Upper lobe of left lung (tissue), 6 donors: ENCODE results near the gene SCLY. TPM values are rescaled to one million over a fixed set of nuclear protein-coding genes. Genes with fewer than 3 reads are reported as not detected.
A peak's percentile ranks its signal among the peaks of the same experiment; 100 is the strongest.

Source experiments
- ATAC-seq, 2 donors: fragments of 200-7000 bp; cut with Tn5 transposase; one replicate each; pipeline ENCODE4 v1.9.1; 2022; ENCODE audit warnings: mild to moderate bottlenecking in 2 of 2, moderate library complexity in 2 of 2; ENCODE audit not compliant: low FRiP score in 2 of 2
- DNase-seq, 2 donors: peaks; one replicate each; pipeline ENCODE4 v3.0.0-alpha.2; 2019 to 2020
- H3K27ac ChIP-seq, 4 donors: fragments of 200-600 bp; sonication (generic); one replicate each; pipeline ENCODE4 v1.5.1; 2016 to 2019
- H3K27me3 ChIP-seq, 4 donors: fragments of 200-600 bp; sonication (generic); one replicate each; pipeline ENCODE4 v1.5.1; 2017 to 2019
- H3K36me3 ChIP-seq, 4 donors: fragments of 200-600 bp; sonication (generic); one replicate each; pipeline ENCODE4 v1.5.1; 2016 to 2019
- H3K4me1 ChIP-seq, 4 donors: fragments of 200-600 bp; sonication (generic); one replicate each; pipeline ENCODE4 v1.5.1; 2018 to 2019
- H3K4me3 ChIP-seq, 4 donors: fragments of 200-600 bp; sonication (generic); one replicate each; pipeline ENCODE4 v1.5.1; 2017 to 2019; ENCODE audit warnings: mild to moderate bottlenecking in 2 of 4, moderate library complexity in 1 of 4
- H3K9me3 ChIP-seq, 4 donors: fragments of 200-600 bp; sonication (generic); one replicate each; pipeline ENCODE4 v1.5.1; 2018 to 2019
- EP300 ChIP-seq, 4 donors: sonication (generic); formaldehyde crosslinking; IDR thresholded peaks; one replicate each; pipeline ENCODE4 v1.5.1; 2017; ENCODE audit warnings: antibody characterized with exemption in 4 of 4, control low read depth in 2 of 4
- POLR2A ChIP-seq, 4 donors: fragments of 450-650 bp; IDR thresholded peaks; one replicate each; pipeline ENCODE4 v1.5.1; 2016 to 2017; ENCODE audit warnings: antibody characterized with exemption in 4 of 4, mild to moderate bottlenecking in 2 of 4
- POLR2AphosphoS5 ChIP-seq, 2 donors: sonication (generic); formaldehyde crosslinking; IDR thresholded peaks; one replicate each; pipeline ENCODE4 v1.5.1; 2017; ENCODE audit warnings: antibody characterized with exemption in 2 of 2
- WGBS, 2 donors: methylation state at CpG; one replicate each; pipeline ENCODE4 v1.1.5; 2017 to 2018; 5-methylcytosine and 5-hydroxymethylcytosine counted together
- total RNA-seq, 6 donors: library from RNA; depleted of rRNA in 4 of 6; stranded (reverse); fragments of >200 nt in 4 of 6; gene quantifications; one replicate each; pipeline versions ENCODE4 v1.1.0 to v1.2.1, GENCODE V29; 2016 to 2021
- TF ChIP-seq, protein P1 (sequence below), 6 experiments: fragments of 450-650 bp in 4 of 6; fragments of 200-600 bp in 2 of 6; sonication (generic) in 2 of 6; IDR thresholded peaks; one replicate each; pipeline ENCODE4 v1.5.1; 2016 to 2019; ENCODE audit warnings: antibody characterized with exemption in 6 of 6
- donor health status: DM: no; HTN: no; CAD: no; lungs with moderate emphysema.
- donor health status: DM: no; HTN: yes; CAD: no; lungs with severe emphysema.

Gene SCLY
- total RNA-seq, 6 donors from 2014 or later = 9.4 to 19.9 (median 11.1) TPM

DNA sequence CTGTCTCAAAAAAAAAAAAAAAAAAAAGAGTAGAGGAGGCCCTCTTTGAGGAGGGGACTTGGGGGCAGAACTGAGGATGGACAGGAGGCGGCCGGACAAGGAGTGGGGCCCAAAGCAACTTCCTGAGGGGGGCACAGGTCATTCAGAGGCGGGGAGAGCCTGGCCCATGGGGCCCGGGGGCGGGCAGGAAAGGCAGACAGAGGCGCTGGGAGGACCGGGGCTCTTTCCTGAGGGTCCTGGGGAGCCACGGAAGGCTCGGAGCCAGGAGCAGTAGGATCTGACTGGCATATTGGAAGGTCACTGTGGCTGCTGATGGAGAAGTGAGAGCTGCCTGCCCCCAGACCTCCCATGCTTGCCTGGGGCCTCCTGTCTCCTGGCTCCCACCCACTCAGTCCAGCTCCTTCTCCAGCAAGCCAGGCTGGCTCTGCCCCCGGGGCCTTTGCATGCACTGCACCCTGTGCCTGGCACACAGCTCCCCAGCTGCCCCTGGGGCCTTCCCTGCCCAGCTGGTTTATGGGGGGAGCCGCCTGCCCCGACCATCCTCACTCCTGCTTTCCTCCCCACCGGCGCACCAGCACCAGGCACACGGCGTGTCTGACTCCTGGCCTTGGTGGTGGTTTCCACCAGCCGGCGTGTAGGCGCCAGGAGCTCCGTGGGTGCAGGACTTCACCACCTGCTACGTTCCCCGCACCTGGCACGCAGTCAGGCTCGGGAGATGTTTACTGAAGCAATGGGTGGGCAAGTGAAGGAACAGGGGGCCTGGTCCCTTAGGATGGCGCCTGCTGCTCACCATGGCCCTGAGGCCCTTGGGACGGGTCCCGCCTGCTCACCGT, 44.9 kb downstream of the SCLY start:
- Histone ChIP-seq H3K27me3 (peaks cover 0 to 3% (median 0%) of the 10 kb centered on the region in 4 donors), H3K36me3 (no peaks in the 10 kb centered on the region), H3K4me1 (peaks cover 0 to 9% (median 4%) of the 10 kb centered on the region in 4 donors), H3K27ac (no peak overlapping the region), H3K9me3 (no peaks in the 10 kb centered on the region), H3K4me3 (no peak overlapping the region)
- ATAC-seq = no peak
- TF ChIP-seq EP300 (IDR thresholded peaks at IDR 0.05) = no peak
- TF ChIP-seq, protein P1, sequence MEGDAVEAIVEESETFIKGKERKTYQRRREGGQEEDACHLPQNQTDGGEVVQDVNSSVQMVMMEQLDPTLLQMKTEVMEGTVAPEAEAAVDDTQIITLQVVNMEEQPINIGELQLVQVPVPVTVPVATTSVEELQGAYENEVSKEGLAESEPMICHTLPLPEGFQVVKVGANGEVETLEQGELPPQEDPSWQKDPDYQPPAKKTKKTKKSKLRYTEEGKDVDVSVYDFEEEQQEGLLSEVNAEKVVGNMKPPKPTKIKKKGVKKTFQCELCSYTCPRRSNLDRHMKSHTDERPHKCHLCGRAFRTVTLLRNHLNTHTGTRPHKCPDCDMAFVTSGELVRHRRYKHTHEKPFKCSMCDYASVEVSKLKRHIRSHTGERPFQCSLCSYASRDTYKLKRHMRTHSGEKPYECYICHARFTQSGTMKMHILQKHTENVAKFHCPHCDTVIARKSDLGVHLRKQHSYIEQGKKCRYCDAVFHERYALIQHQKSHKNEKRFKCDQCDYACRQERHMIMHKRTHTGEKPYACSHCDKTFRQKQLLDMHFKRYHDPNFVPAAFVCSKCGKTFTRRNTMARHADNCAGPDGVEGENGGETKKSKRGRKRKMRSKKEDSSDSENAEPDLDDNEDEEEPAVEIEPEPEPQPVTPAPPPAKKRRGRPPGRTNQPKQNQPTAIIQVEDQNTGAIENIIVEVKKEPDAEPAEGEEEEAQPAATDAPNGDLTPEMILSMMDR (IDR thresholded peaks at IDR 0.05) = no peak
- TF ChIP-seq POLR2AphosphoS5 (IDR thresholded peaks at IDR 0.05) = no peak
- TF ChIP-seq POLR2A (IDR thresholded peaks at IDR 0.05) = no peak
- 80 to 88% methylated on average over 19 to 28 of the region's 28 CpGs for WGBS, 2 donors
- DNase-seq = no peak

DNA sequence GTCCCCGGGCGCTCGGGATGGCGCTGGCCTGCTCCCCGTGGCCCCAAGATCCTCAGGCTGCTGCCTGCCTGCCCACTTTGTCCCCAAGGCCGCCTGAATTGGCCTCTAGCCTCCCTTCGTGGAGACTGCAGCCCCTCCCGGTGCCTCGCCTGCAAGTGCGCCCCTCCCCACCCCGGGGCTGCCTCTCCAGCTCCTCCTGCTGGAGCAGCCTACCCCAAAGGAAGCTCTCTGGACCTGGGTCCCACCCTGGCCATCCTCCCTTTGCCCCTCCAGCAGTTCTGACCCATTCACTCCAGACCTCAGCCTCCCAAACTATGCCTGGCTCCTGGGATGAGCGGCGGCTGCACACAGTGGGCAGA, 45.5 kb downstream of the SCLY start:
- Histone ChIP-seq H3K27ac (no peak overlapping the region), H3K4me1 (peaks cover 0 to 9% (median 4%) of the 10 kb centered on the region in 4 donors), H3K36me3 (no peaks in the 10 kb centered on the region), H3K4me3 (no peak overlapping the region), H3K27me3 (peaks cover 0 to 3% (median 0%) of the 10 kb centered on the region in 4 donors), H3K9me3 (no peaks in the 10 kb centered on the region)
- ATAC-seq (no peak), DNase-seq (no peak)
- TF ChIP-seq POLR2A (IDR thresholded peaks at IDR 0.05) (no peak), EP300 (IDR thresholded peaks at IDR 0.05) (no peak), POLR2AphosphoS5 (IDR thresholded peaks at IDR 0.05) (no peak)
- TF ChIP-seq, protein P1 (IDR thresholded peaks at IDR 0.05) = no peak
- WGBS, 2 donors = 86 to 94% methylated on average over 6 to 13 of the region's 13 CpGs

DNA sequence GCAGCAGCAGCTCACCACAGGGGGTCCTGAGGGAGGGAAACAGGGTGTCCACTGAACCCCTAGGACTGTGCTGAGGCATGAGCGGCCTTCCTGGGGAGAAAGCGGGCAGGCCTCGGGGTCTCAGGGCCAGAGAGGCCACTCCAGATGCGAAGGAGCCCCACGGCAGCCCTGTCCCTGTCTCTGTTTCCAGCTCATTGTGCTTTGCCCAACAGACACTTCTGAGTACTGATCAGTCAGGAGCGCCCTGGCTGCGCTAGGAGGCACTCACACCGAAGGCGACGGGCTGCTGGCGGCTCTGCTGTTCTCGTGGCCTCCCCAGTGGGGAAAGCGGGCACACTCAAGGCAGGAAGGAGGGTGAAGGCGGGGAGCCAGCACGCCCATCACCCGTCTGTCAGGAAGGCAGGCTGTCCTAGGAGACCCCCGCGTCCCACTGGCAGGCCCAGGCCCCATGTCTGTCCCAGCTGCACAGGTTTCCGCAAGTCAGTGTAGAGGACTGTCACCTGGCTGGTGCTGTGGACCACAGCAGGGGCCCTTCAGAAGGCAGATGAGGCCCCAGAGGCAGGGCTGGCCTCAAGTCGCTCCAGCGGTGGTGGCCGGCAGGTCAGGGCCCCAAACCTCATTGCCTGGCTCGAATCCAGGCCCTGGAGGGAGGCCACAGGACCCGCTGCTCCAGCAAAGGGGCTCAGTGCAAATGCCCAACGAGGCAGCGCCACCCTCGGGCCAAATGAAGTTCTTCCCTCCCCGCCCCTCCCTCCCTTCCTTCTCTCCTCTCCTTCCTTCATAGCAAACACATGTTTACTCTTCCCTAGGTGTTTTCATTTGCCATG, 46.1 kb downstream of the SCLY start:
- Histone ChIP-seq H3K9me3 (no peaks in the 10 kb centered on the region), H3K36me3 (no peaks in the 10 kb centered on the region), H3K27me3 (peaks cover 0 to 3% (median 0%) of the 10 kb centered on the region in 4 donors), H3K4me1 (peaks cover 0 to 9% (median 4%) of the 10 kb centered on the region in 4 donors), H3K27ac (no peak overlapping the region), H3K4me3 (peak overlapping the region in 2 of 4 donors; percentile 7 to 25)
- ATAC-seq (no peak), DNase-seq (no peak)
- WGBS, 2 donors = 67 to 81% methylated on average over 10 to 26 of the region's 28 CpGs
- TF ChIP-seq EP300 (IDR thresholded peaks at IDR 0.05) (no peak), POLR2A (IDR thresholded peaks at IDR 0.05) (no peak), POLR2AphosphoS5 (IDR thresholded peaks at IDR 0.05) (no peak)
- TF ChIP-seq, protein P1 (IDR thresholded peaks at IDR 0.05) = peak in 1 of 6 experiments; percentile 28

DNA sequence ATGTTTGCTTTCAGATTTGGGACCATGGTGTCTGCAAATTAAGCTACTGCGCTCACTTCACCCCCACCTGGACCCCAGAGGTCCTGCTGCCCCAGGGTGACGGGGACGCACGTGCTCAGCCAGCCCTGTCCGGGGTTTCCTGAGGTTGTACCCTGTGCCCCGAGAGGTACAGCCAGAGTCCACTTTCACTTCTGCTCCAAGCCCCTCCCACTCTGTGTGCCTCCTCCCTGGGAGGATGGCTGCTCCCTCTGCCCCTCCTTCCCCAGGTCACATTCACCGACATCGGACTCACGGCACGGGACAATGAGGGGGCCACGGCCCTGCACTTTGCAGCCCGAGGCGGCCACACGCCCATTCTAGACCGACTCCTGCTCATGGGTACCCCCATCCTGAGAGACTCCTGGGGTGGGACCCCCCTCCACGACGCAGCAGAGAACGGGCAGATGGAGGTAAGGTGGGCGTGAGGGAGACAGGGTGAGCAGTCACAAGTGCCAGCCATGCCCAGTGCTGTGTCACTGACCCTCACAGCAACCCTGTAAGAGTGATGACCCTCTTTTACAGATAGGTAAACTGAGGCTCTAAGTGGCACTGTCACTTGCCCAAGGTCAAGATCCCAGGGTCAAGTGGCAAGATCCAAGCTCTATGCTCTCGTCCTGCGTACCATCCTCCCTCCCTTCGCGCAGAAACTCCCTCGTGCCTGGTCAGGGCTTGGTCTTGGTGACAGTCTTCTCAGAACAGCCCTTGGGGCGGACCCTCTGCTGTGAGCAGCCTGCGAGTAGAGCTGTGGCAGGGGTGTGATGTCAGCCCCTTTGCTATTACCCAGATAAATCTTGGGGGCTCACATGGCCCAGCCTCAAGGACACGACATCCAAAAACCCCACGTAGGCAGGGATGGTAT, 47.0 kb downstream of the SCLY start:
- Histone ChIP-seq H3K27ac (no peak overlapping the region), H3K9me3 (peaks cover 0 to 4% (median 1%) of the 10 kb centered on the region in 4 donors), H3K27me3 (peaks cover 0 to 3% (median 0%) of the 10 kb centered on the region in 4 donors), H3K36me3 (no peaks in the 10 kb centered on the region), H3K4me1 (peaks cover 0 to 9% (median 4%) of the 10 kb centered on the region in 4 donors), H3K4me3 (peak overlapping the region in 2 of 4 donors; percentile 7 to 25)
- DNase-seq (no peak), ATAC-seq (peak; percentile 27 to 46)
- TF ChIP-seq POLR2A (IDR thresholded peaks at IDR 0.05) (no peak), EP300 (IDR thresholded peaks at IDR 0.05) (no peak), POLR2AphosphoS5 (IDR thresholded peaks at IDR 0.05) (no peak)
- 79 to 93% methylated on average over 8 to 26 of the region's 28 CpGs for WGBS, 2 donors
